ENCODE results near the gene PAQR4.

PAQR4 gene

GRCh38 chr16:2981177-2981898 is 12.2 kb downstream of the PAQR4 start:
- DNase-seq = no peak

- no peak for DNase-seq
Observed at GRCh38 chr16:2981899-2982250, 12.7 kb downstream of the PAQR4 start.

GRCh38 chr16:2982402-2982801 is 13.3 kb downstream of the PAQR4 start:
- DNase-seq = no peak

- peak; percentile 68 to 70 for DNase-seq
Observed at GRCh38 chr16:2983706-2984136, 14.6 kb downstream of the PAQR4 start.

- no peak for DNase-seq
Observed at GRCh38 chr16:2985462-2985861, 16.3 kb downstream of the PAQR4 start.

GRCh38 chr16:2985893-2986355 is 16.8 kb downstream of the PAQR4 start:
- DNase-seq = peak in 1 of 2 experiments; percentile 16

- DNase-seq = no peak
Observed at GRCh38 chr16:2986623-2987188, 17.6 kb downstream of the PAQR4 start.

- no peak for DNase-seq
Observed at GRCh38 chr16:2987286-2987685, 18.1 kb downstream of the PAQR4 start.

- DNase-seq = peak; percentile 42 to 75
Observed at GRCh38 chr16:2987833-2988232, 18.7 kb downstream of the PAQR4 start.

GRCh38 chr16:2988590-2989099 is 19.5 kb downstream of the PAQR4 start:
- DNase-seq = no peak

- no peak for DNase-seq
Observed at GRCh38 chr16:2990891-2991290, 21.7 kb downstream of the PAQR4 start.

GRCh38 chr16:2991566-2992261 is 22.6 kb downstream of the PAQR4 start:
- no peak for DNase-seq

- no peak for DNase-seq
Observed at GRCh38 chr16:2992383-2993081, 23.4 kb downstream of the PAQR4 start.

- DNase-seq = no peak
Observed at GRCh38 chr16:2996298-2996697, 27.1 kb downstream of the PAQR4 start.

GRCh38 chr16:2999929-3000328 is 30.8 kb downstream of the PAQR4 start:
- DNase-seq = no peak

GRCh38 chr16:3000540-3000939 is 31.4 kb downstream of the PAQR4 start:
- DNase-seq = no peak

GRCh38 chr16:3001316-3001715 is 32.2 kb downstream of the PAQR4 start:
- DNase-seq = no peak

GRCh38 chr16:3003582-3004270 is 34.6 kb downstream of the PAQR4 start:
- DNase-seq = peak; percentile 99

GRCh38 chr16:3004319-3004718 is 35.2 kb downstream of the PAQR4 start:
- peak; percentile 25 to 30 for DNase-seq

- DNase-seq = peak in 1 of 2 experiments; percentile 58
Observed at GRCh38 chr16:3004781-3005284, 35.7 kb downstream of the PAQR4 start.

GRCh38 chr16:3007059-3007956 is 38.2 kb downstream of the PAQR4 start:
- DNase-seq = no peak

All from NCI-H2081 (cell line).